ENCODE results near the gene CALML5.

The CALML5 gene

GRCh38 chr10:5531558-5532306 is 32.4 kb upstream of the CALML5 start:
- Histone ChIP-seq H2BK120ac (ENCODE audit: low read depth, low read length) (no peak overlapping the region), H3K27me3 (ENCODE audit: insufficient read depth, low read length, poor library complexity) (no peaks in the 10 kb centered on the region), H3K36me3 (ENCODE audit: control insufficient read depth, insufficient read depth, low read length) (no peaks in the 10 kb centered on the region), H2BK15ac (replicated peaks; ENCODE audit: low read depth) (no peak overlapping the region), H3K4me1 (ENCODE audit: control insufficient read depth, low read depth, low read length) (no peaks in the 10 kb centered on the region), H3K18ac (ENCODE audit: low read length) (no peak overlapping the region), H2BK5ac (ENCODE audit: low read length) (no peak overlapping the region), H3K79me1 (ENCODE audit: low read length) (no peaks in the 10 kb centered on the region), H3K79me2 (ENCODE audit: control insufficient read depth, insufficient read depth, low read length) (no peaks in the 10 kb centered on the region), H3K56ac (ENCODE audit: low read length) (no peak overlapping the region), H4K5ac (ENCODE audit: low read length) (no peak overlapping the region), H3K4ac (ENCODE audit: low read depth, low read length) (no peak overlapping the region), H2AK5ac (ENCODE audit: low read length) (no peak overlapping the region), H3K23ac (ENCODE audit: low read length) (no peak overlapping the region), H3K9ac (ENCODE audit: low read length) (no peak overlapping the region), H3K4me3 (ENCODE audit: low read length) (no peak overlapping the region), H3K27ac (ENCODE audit: low read depth, low read length) (no peak overlapping the region), H3K4me2 (ENCODE audit: low read length) (no peak overlapping the region), H4K8ac (ENCODE audit: low read depth, low read length) (no peak overlapping the region)
- no CpG with 5 or more reads among the region's 10 CpGs for WGBS (ENCODE audit: extremely low coverage, insufficient coverage, low lambda C conversion rate)
- no peak for DNase-seq

GRCh38 chr10:5530846-5531557 is 31.6 kb upstream of the CALML5 start:
- H3K18ac ChIP-seq (ENCODE audit: low read length) = no peak overlapping the region
- H3K36me3 ChIP-seq (ENCODE audit: control insufficient read depth, insufficient read depth, low read length) = no peaks in the 10 kb centered on the region
- H2AK5ac ChIP-seq (ENCODE audit: low read length) = no peak overlapping the region
- no peak overlapping the region for H3K4me3 ChIP-seq (ENCODE audit: low read length)
- no peak overlapping the region for H4K8ac ChIP-seq (ENCODE audit: low read depth, low read length)
- no peak overlapping the region for H3K27ac ChIP-seq (ENCODE audit: low read depth, low read length)
- no peak for DNase-seq
- no peak overlapping the region for H3K4me2 ChIP-seq (ENCODE audit: low read length)
- no peak overlapping the region for H3K9ac ChIP-seq (ENCODE audit: low read length)
- no peaks in the 10 kb centered on the region for H3K4me1 ChIP-seq (ENCODE audit: control insufficient read depth, low read depth, low read length)
- no peak overlapping the region for H2BK120ac ChIP-seq (ENCODE audit: low read depth, low read length)
- H2BK15ac ChIP-seq (replicated peaks; ENCODE audit: low read depth) = no peak overlapping the region
- H3K56ac ChIP-seq (ENCODE audit: low read length) = no peak overlapping the region
- H3K79me2 ChIP-seq (ENCODE audit: control insufficient read depth, insufficient read depth, low read length) = no peaks in the 10 kb centered on the region
- no peak overlapping the region for H3K23ac ChIP-seq (ENCODE audit: low read length)
- H3K4ac ChIP-seq (ENCODE audit: low read depth, low read length) = no peak overlapping the region
- H2BK5ac ChIP-seq (ENCODE audit: low read length) = no peak overlapping the region
- WGBS (ENCODE audit: extremely low coverage, insufficient coverage, low lambda C conversion rate) = no CpG with 5 or more reads among the region's 16 CpGs
- H3K79me1 ChIP-seq (ENCODE audit: low read length) = no peaks in the 10 kb centered on the region
- H3K27me3 ChIP-seq (ENCODE audit: insufficient read depth, low read length, poor library complexity) = no peaks in the 10 kb centered on the region
- no peak overlapping the region for H4K5ac ChIP-seq (ENCODE audit: low read length)

GRCh38 chr10:5530412-5530806 is 31.0 kb upstream of the CALML5 start:
- Histone ChIP-seq H3K4me3 (ENCODE audit: low read length) (no peak overlapping the region), H3K4me1 (ENCODE audit: control insufficient read depth, low read depth, low read length) (no peaks in the 10 kb centered on the region), H3K9ac (ENCODE audit: low read length) (no peak overlapping the region), H3K56ac (ENCODE audit: low read length) (no peak overlapping the region), H3K4me2 (ENCODE audit: low read length) (no peak overlapping the region), H2BK15ac (replicated peaks; ENCODE audit: low read depth) (no peak overlapping the region), H3K36me3 (ENCODE audit: control insufficient read depth, insufficient read depth, low read length) (no peaks in the 10 kb centered on the region), H3K79me2 (ENCODE audit: control insufficient read depth, insufficient read depth, low read length) (no peaks in the 10 kb centered on the region), H3K79me1 (ENCODE audit: low read length) (no peaks in the 10 kb centered on the region), H3K4ac (ENCODE audit: low read depth, low read length) (no peak overlapping the region), H4K8ac (ENCODE audit: low read depth, low read length) (no peak overlapping the region), H3K27me3 (ENCODE audit: insufficient read depth, low read length, poor library complexity) (no peaks in the 10 kb centered on the region), H3K27ac (ENCODE audit: low read depth, low read length) (no peak overlapping the region), H3K18ac (ENCODE audit: low read length) (no peak overlapping the region), H2AK5ac (ENCODE audit: low read length) (no peak overlapping the region), H2BK120ac (ENCODE audit: low read depth, low read length) (no peak overlapping the region), H4K5ac (ENCODE audit: low read length) (no peak overlapping the region), H2BK5ac (ENCODE audit: low read length) (no peak overlapping the region), H3K23ac (ENCODE audit: low read length) (no peak overlapping the region)
- no CpG with 5 or more reads among the region's 5 CpGs for WGBS (ENCODE audit: extremely low coverage, insufficient coverage, low lambda C conversion rate)
- DNase-seq = no peak

- Histone ChIP-seq H2AK5ac (ENCODE audit: low read length) (no peak overlapping the region), H4K5ac (ENCODE audit: low read length) (no peak overlapping the region), H3K4ac (ENCODE audit: low read depth, low read length) (no peak overlapping the region), H3K79me2 (ENCODE audit: control insufficient read depth, insufficient read depth, low read length) (no peaks in the 10 kb centered on the region), H3K36me3 (ENCODE audit: control insufficient read depth, insufficient read depth, low read length) (no peaks in the 10 kb centered on the region), H3K27me3 (ENCODE audit: insufficient read depth, low read length, poor library complexity) (no peaks in the 10 kb centered on the region), H3K18ac (ENCODE audit: low read length) (no peak overlapping the region), H4K8ac (ENCODE audit: low read depth, low read length) (no peak overlapping the region), H2BK120ac (ENCODE audit: low read depth, low read length) (no peak overlapping the region), H2BK5ac (ENCODE audit: low read length) (no peak overlapping the region), H3K4me3 (ENCODE audit: low read length) (no peak overlapping the region), H2BK15ac (replicated peaks; ENCODE audit: low read depth) (no peak overlapping the region), H3K56ac (ENCODE audit: low read length) (no peak overlapping the region), H3K23ac (ENCODE audit: low read length) (no peak overlapping the region), H3K9ac (ENCODE audit: low read length) (no peak overlapping the region), H3K4me2 (ENCODE audit: low read length) (no peak overlapping the region), H3K79me1 (ENCODE audit: low read length) (no peaks in the 10 kb centered on the region), H3K4me1 (ENCODE audit: control insufficient read depth, low read depth, low read length) (no peaks in the 10 kb centered on the region), H3K27ac (ENCODE audit: low read depth, low read length) (no peak overlapping the region)
- DNase-seq = no peak
- no CpG with 5 or more reads among the region's 7 CpGs for WGBS (ENCODE audit: extremely low coverage, insufficient coverage, low lambda C conversion rate)
These were observed 30.5 kb upstream of the CALML5 start for GRCh38 chr10:5529702-5530411.

- Histone ChIP-seq H3K4me3 (ENCODE audit: low read length) (no peak overlapping the region), H3K4ac (ENCODE audit: low read depth, low read length) (no peak overlapping the region), H2BK120ac (ENCODE audit: low read depth, low read length) (no peak overlapping the region), H4K8ac (ENCODE audit: low read depth, low read length) (no peak overlapping the region), H3K23ac (ENCODE audit: low read length) (no peak overlapping the region), H3K9ac (ENCODE audit: low read length) (no peak overlapping the region), H3K27ac (ENCODE audit: low read depth, low read length) (no peak overlapping the region), H2BK15ac (replicated peaks; ENCODE audit: low read depth) (no peak overlapping the region), H3K79me2 (ENCODE audit: control insufficient read depth, insufficient read depth, low read length) (no peaks in the 10 kb centered on the region), H4K5ac (ENCODE audit: low read length) (no peak overlapping the region), H2AK5ac (ENCODE audit: low read length) (no peak overlapping the region), H3K4me1 (ENCODE audit: control insufficient read depth, low read depth, low read length) (no peaks in the 10 kb centered on the region), H2BK5ac (ENCODE audit: low read length) (no peak overlapping the region), H3K36me3 (ENCODE audit: control insufficient read depth, insufficient read depth, low read length) (no peaks in the 10 kb centered on the region), H3K27me3 (ENCODE audit: insufficient read depth, low read length, poor library complexity) (no peaks in the 10 kb centered on the region), H3K4me2 (ENCODE audit: low read length) (no peak overlapping the region), H3K79me1 (ENCODE audit: low read length) (no peaks in the 10 kb centered on the region), H3K56ac (ENCODE audit: low read length) (no peak overlapping the region), H3K18ac (ENCODE audit: low read length) (no peak overlapping the region)
- WGBS (ENCODE audit: extremely low coverage, insufficient coverage, low lambda C conversion rate) = no CpG with 5 or more reads among the region's 11 CpGs
- no peak for DNase-seq
These were observed 29.8 kb upstream of the CALML5 start for GRCh38 chr10:5528989-5529701.
